ENCODE measurements around the gene USP49.
"Not testable (repeated sequence)": the region's sequence is repeated elsewhere in the genome, so short reads cannot be mapped to it uniquely, and the experiment has no call there.

The USP49 gene

DNA sequence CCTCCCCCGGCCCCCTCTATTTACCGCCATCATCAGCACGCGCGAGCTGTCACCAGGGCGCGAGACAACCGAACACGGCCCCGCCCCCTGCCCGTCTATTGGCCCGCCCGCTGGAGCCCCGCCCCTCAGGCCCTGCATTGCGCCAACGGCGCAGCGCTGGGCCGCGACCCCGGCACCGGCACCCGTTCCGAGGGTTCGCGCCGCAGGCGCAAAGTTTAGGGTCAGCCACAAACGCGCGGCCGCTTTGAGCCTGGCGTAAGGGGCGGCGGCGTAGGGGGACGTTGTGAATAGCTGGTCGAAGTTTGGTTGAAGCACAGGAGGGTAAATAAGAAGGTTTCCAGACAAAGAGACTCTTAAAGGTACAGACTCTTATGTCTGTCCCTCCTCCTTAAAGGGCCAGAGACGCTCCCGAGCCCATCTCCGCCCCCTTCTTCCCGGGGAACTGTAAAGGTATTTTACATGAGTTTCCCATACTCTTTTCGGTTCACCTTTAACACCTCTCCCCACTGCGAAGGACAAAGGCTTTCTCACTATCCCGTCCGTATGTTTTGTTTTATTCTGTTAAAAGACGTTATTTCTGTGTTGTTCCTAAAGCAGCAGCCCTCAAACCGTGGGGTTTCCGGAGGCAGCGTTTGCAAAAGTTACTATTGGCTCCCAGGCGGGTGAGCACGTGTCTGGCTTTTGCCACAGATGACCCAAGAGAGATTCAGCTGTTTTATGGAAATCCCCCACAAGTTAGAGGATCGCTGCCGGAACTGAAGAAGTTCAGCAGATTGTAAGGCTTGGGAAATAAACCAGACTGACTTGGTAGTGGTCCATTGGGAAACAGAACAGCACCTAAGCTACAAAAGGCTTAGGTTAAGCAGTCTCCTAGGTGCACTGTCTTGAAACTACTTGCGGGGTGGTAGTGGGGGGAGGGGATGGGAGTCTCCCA is at the start of gene USP49:
Gene USP49 (minus strand): TSS at position 76 of the 934 bp plus-strand sequence. CDS start 88,392 bp downstream, outside the sequence.
- DNase-seq (ENCODE audit: low read depth), result peak; percentile 52

GRCh38 chr6:41943456-41943855 is 48.3 kb upstream of the USP49 start:
- DNase-seq (ENCODE audit: low read depth), result no peak

- DNase-seq (ENCODE audit: low read depth), result not testable (repeated sequence)
These were observed 47.7 kb upstream of the USP49 start for GRCh38 chr6:41942882-41943281.

DNA sequence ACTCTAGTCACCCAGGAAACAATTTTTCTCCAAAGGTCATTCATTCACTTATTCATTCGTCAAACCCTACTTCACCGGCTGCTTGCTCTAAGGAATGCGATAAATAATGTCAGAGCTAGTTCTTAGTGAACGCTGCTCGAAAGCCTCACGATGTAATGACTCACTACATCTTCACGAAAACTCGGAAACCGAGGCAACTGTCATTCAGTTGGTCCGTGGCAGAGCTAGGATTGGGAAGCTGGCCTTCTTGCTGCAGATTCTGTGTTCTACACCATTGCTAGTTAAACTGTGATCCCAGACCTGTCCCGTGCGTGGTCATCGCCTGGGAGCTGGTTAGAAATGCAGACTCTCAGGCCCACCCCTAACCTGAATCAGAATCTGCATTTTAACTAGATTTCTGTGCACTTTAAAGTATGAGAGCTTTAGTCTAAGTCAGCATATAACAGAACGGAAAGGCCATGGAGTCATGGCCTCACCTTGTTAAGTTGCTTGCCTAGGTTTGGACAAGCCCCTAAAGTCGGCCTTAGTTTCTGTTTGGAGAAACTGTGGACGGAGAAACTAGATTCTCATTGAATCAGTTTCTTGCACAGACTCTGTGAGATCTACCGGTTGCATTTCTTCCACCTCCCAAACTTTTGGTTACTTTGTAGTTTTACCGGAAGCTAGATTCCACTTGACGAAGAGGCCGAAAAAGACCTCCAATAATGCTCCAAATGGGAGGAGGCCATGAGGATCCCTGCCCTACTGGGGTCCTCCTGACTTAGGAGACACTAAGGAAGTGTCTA is 47.1 kb upstream of the USP49 start:
- DNase-seq (ENCODE audit: low read depth), result no peak

GRCh38 chr6:41941280-41942066 is 46.3 kb upstream of the USP49 start, which contains the start of gene CCND3:
Gene CCND3, minus strand, starts transcription at chr6:41941808. Its CDS starts 159 bp downstream, at chr6:41941649.
- DNase-seq (ENCODE audit: low read depth), result peak; percentile 82

- no peak for DNase-seq (ENCODE audit: low read depth)
These were observed 45.6 kb upstream of the USP49 start for GRCh38 chr6:41940759-41941279.

DNA sequence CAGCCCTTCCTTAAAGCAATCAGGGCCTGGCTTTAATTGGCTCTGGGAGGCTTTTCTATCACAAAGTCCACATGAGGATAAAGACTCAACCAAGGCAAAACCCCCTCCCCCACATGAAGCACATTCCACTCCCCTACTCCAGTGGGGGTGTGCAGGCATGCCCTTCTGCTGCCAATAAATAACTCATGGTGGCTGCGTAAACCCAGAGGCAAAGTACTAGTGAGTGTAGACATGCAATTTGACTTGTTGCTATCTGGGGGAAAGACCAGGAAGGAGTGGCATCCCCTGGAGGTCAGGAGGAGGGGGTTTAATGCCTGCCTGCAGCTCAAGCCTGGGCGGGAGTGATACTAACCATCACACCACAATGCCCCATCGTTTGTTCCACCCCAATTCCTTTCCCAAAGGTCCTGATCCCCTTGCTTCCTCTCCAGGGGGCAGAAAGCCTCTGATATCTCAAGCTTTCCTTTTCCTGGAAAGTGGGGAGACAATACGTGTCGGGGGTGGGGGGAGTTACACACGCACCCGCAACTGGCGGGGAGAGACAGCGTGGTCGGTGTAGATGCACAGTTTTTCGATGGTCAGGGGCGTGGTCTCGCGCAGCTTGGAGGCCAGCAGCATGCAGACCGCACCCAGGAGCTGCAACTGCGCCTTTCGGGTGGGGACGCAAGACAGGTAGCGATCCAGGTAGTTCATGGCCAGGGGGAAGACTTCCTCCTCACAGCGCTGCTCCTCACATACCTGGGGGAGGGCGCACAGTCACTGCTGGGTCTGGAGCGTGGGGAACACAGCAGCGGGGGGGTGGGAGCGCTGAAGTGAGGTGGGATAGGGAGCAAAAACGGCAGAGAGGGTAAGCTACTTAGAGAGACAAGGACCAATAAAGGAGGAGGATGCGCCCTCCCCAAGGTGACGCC is 44.9 kb upstream of the USP49 start:
- no peak for DNase-seq (ENCODE audit: low read depth)

DNA sequence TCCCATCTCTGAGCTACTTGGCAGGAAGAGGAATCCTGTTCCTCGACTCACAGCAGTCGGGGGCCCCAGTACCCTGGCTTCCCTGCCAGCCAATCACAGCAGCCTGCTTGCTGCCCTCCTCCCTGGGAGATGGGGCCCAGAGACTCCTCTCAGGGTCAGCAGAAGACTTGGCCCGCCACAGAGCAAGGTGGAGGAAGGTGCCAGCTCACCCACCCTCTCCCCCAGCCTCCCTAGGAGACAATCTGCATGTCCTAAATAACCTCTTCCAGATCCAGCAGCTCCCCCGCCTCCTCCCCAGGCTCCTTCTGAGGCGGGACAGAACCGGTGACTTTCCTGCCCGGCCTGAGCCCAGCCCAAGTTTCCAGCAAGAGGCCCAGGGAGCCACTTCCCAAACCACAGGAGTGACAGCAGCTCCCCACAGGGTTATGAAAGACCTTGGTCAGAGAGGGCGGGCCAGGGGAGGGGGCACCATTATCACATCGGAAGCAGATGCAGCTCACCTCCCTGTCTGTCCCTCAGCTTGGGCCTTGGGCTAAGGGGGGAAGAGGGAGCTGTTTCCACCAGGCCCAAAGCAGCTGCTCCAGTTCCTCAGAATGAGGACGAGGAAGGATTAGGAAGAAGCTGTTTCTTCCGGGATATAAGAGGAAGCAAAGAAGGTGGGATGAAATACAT is 44.1 kb upstream of the USP49 start:
- DNase-seq (ENCODE audit: low read depth), result no peak

GRCh38 chr6:41938590-41939175 is 43.5 kb upstream of the USP49 start:
- DNase-seq (ENCODE audit: low read depth), result no peak

GRCh38 chr6:41937861-41938574 is 42.8 kb upstream of the USP49 start:
- DNase-seq (ENCODE audit: low read depth), result no peak

DNA sequence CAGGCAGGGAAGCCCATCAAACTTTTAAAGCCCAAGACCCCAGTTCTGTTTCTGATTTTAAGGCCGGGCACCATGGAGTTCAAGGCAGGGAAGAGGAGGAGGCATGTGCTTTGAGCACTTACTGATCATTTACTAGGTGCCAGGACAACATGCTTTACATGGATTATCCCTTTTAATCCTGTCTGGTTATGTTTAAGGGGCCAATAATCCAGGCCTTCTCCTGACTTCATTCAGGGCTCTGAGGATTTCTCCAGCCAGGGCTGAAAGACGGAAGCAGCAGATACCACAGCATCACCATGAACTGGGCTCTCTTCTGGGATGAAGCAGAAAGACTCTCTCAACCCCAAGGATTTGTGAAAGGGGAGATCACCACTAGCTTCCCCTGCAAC is 42.3 kb upstream of the USP49 start:
- no peak for DNase-seq (ENCODE audit: low read depth)

- peak; percentile 82 for DNase-seq (ENCODE audit: low read depth)
These were observed 41.1 kb upstream of the USP49 start for GRCh38 chr6:41936073-41936837.

- no peak for DNase-seq (ENCODE audit: low read depth)
These were observed 40.5 kb upstream of the USP49 start for GRCh38 chr6:41935685-41936072.

GRCh38 chr6:41935193-41935574 is 40.0 kb upstream of the USP49 start:
- DNase-seq (ENCODE audit: low read depth), result no peak

DNA sequence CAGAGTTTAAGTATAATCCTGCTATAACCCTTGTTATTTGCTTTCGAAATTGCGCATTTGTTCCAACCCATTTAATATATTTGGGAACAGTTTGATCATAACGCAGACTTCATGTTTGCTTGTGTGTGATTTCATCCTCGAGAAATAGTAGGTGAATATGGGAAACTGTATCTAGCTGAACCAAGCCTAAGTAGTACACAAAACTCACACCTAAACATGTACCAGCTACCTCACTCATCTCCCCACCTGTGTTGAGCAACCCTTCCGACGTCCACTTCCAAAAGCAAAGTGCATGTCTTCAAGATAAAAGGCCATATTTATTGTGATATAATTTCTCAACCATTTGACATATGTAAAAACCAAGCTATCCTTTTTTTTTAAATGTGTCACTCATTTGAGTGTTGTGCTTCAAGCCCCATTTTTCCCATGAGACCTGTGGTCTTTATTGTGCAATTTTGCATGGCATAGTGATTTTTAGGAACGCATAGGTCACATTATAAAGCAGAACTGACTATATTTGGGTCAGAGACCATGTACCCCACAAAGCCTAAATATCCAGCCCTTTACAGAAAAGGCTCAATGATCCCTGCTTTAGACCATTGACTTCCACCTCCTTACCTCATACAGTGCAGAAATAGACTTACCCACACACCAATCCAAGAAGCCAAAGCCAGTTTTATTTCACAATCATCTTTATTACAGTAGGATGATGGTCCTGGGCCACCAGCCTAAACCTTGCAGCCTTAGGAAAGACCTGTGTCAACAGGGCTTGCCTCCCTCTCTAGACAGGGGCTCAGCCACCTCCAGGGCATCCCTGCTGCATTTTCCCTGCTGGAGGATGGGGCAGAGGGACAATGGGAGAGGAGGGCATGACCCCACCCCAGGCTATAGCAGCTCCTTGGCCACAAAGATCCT is 39.4 kb upstream of the USP49 start:
- no peak for DNase-seq (ENCODE audit: low read depth)

- DNase-seq (ENCODE audit: low read depth), result no peak
These were observed 37.2 kb upstream of the USP49 start for GRCh38 chr6:41932378-41932777.

GRCh38 chr6:41931792-41932191 is 36.6 kb upstream of the USP49 start:
- no peak for DNase-seq (ENCODE audit: low read depth)

Data from GM04504 (cell line).